ENCODE results near the gene CYB5R4. TPM values are rescaled to one million over a fixed set of nuclear protein-coding genes. Genes with fewer than 3 reads are reported as not detected.
A peak's percentile ranks its signal among the peaks of the same experiment; 100 is the strongest.

The CYB5R4 gene, protein sequence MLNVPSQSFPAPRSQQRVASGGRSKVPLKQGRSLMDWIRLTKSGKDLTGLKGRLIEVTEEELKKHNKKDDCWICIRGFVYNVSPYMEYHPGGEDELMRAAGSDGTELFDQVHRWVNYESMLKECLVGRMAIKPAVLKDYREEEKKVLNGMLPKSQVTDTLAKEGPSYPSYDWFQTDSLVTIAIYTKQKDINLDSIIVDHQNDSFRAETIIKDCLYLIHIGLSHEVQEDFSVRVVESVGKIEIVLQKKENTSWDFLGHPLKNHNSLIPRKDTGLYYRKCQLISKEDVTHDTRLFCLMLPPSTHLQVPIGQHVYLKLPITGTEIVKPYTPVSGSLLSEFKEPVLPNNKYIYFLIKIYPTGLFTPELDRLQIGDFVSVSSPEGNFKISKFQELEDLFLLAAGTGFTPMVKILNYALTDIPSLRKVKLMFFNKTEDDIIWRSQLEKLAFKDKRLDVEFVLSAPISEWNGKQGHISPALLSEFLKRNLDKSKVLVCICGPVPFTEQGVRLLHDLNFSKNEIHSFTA
- 35.4 TPM for total RNA-seq
- long read RNA-seq, full-length matches to known transcripts = 54 of 63 reads
- long read RNA-seq, partial matches to known transcripts = 4 of 63 reads
- long read RNA-seq, other reads (novel, unspliced or antisense) = 5 of 63 reads

- ATAC-seq = peak; percentile 100
- intact Hi-C loops (cut with DNase I) = no loop called here
- peak within 1 kb of the TSS; percentile 85 for H3K4me3 ChIP-seq
- H3K9me3 ChIP-seq = no peaks in the 10 kb centered on the region
- H3K27ac ChIP-seq = peak within 1 kb of the TSS; percentile 87
- DNase-seq = peak; percentile 96
- peaks cover 25% of the 10 kb centered on the region for H3K4me1 ChIP-seq
- peaks cover 5% of the 10 kb centered on the region for H3K27me3 ChIP-seq (ENCODE audit: low read depth)
- peaks cover 7% of the 10 kb centered on the region for H3K36me3 ChIP-seq
- TF ChIP-seq, protein P1, sequence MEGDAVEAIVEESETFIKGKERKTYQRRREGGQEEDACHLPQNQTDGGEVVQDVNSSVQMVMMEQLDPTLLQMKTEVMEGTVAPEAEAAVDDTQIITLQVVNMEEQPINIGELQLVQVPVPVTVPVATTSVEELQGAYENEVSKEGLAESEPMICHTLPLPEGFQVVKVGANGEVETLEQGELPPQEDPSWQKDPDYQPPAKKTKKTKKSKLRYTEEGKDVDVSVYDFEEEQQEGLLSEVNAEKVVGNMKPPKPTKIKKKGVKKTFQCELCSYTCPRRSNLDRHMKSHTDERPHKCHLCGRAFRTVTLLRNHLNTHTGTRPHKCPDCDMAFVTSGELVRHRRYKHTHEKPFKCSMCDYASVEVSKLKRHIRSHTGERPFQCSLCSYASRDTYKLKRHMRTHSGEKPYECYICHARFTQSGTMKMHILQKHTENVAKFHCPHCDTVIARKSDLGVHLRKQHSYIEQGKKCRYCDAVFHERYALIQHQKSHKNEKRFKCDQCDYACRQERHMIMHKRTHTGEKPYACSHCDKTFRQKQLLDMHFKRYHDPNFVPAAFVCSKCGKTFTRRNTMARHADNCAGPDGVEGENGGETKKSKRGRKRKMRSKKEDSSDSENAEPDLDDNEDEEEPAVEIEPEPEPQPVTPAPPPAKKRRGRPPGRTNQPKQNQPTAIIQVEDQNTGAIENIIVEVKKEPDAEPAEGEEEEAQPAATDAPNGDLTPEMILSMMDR (IDR thresholded peaks at IDR 0.05) = peak; percentile 45
Observed at GRCh38 chr6:83859410-83860358, at the start of gene CYB5R4. CYB5R4 (plus strand) TSS chr6:83859689; CDS start chr6:83859783, 94 bp downstream.

DNA sequence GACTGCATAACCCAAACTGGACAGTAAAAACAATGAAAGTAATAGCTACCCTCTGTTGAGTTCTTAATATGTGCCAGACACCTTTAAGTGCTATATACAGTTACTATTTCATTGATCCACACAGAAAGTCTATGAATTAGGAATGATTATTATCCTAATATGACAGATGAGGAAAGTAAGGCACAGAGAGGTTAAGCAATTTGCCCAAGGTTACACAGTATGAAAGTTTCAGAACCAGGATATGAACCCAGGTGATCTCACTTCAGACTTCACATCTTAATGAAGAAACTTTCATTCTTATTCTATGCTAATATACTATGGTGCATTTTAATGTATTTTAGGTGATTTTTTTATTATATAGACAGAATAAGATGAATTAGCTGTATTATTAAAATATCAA lies 46.9 kb upstream of the CYB5R4 start:
- Histone ChIP-seq H3K9me3 (no peaks in the 10 kb centered on the region), H3K27me3 (ENCODE audit: low read depth) (no peaks in the 10 kb centered on the region), H3K4me3 (no peak overlapping the region), H3K27ac (no peak overlapping the region), H3K36me3 (no peaks in the 10 kb centered on the region), H3K4me1 (no peaks in the 10 kb centered on the region)
- TF ChIP-seq, protein P1 (IDR thresholded peaks at IDR 0.05) = no peak
- DNase-seq (no peak), ATAC-seq (no peak)
- intact Hi-C loops (cut with DNase I) = no loop called here

DNA sequence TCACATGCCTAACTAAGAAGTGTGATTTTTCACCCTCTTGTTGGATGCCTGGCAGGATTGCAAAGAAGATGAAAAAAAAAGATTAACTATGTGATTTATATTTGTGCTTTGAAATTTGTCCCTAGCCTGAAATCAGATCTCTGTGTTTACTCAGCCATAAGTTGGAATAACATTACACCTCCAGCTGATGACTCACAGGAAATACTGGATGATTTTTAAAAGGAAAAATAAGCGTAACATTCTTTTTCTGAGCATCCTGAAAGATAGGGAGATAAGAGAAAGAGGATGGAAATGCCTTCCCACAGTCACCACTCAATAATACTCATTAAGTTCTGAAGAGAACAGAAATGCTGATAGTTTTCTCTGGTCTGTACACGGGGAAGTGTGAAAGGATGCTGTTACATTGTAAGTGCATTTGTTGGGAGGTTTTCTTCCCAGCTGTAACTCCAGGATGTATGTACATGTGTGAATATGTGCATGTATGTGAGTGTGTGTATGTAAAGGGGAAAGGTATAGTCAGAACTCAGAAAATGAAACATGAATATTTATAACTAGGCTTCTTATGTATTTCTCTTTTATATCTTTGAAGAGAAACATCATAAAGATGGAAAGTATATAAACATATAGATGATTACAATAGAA lies 43.7 kb upstream of the CYB5R4 start:
- H3K36me3 ChIP-seq = no peaks in the 10 kb centered on the region
- H3K9me3 ChIP-seq = no peaks in the 10 kb centered on the region
- H3K4me1 ChIP-seq = no peaks in the 10 kb centered on the region
- no peak for ATAC-seq
- H3K27ac ChIP-seq = no peak overlapping the region
- no peaks in the 10 kb centered on the region for H3K27me3 ChIP-seq (ENCODE audit: low read depth)
- TF ChIP-seq, protein P1 (IDR thresholded peaks at IDR 0.05) = no peak
- intact Hi-C loops (cut with DNase I) = no loop called here
- DNase-seq = no peak
- H3K4me3 ChIP-seq = no peak overlapping the region

DNA sequence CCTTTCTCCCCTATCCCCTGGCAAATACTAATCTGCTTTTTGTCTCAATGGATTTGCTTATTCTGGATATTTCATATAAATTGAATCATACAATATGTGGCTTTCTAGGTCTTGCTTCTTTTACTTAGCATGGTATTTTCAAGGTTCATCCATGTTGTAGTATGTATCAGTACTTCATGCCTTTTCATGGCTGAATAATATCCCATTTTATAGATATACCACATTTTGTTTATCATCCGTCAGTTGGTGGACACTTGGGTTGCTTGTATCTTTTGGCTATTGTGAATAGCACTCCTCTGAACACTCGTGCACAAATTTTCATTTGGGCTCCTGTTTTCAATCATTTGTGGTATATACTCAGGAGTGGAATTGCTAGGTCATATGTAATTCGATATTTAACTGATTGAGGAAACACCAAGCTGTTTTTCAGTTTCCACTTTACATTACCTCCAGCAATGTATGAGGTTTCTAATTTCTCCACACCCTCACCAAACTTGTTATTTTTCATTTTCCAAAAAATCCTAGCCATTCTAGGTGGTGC lies 36.8 kb upstream of the CYB5R4 start:
- Histone ChIP-seq H3K27ac (no peak overlapping the region), H3K9me3 (no peaks in the 10 kb centered on the region), H3K4me1 (no peaks in the 10 kb centered on the region), H3K36me3 (no peaks in the 10 kb centered on the region), H3K27me3 (ENCODE audit: low read depth) (no peaks in the 10 kb centered on the region), H3K4me3 (no peak overlapping the region)
- DNase-seq (no peak), ATAC-seq (no peak)
- TF ChIP-seq, protein P1 (IDR thresholded peaks at IDR 0.05) = no peak
- intact Hi-C loops (cut with DNase I) = no loop called here

All from lower lobe of right lung (tissue), 2 donors.